RKO (cell line): Measurements from ENCODE around the gene HOXB5.

Experiments used
- DNase-seq: peaks from one replicate; pipeline ENCODE4 v3.0.0-alpha.2; 2016; ENCODE audit warnings: low spot score

The HOXB5 gene

GRCh38 chr17:48593126-48593829, at the start of gene HOXB5:
HOXB5 (minus strand) TSS chr17:48593779; CDS start chr17:48593682, 97 bp downstream.
- no peak for DNase-seq

DNA sequence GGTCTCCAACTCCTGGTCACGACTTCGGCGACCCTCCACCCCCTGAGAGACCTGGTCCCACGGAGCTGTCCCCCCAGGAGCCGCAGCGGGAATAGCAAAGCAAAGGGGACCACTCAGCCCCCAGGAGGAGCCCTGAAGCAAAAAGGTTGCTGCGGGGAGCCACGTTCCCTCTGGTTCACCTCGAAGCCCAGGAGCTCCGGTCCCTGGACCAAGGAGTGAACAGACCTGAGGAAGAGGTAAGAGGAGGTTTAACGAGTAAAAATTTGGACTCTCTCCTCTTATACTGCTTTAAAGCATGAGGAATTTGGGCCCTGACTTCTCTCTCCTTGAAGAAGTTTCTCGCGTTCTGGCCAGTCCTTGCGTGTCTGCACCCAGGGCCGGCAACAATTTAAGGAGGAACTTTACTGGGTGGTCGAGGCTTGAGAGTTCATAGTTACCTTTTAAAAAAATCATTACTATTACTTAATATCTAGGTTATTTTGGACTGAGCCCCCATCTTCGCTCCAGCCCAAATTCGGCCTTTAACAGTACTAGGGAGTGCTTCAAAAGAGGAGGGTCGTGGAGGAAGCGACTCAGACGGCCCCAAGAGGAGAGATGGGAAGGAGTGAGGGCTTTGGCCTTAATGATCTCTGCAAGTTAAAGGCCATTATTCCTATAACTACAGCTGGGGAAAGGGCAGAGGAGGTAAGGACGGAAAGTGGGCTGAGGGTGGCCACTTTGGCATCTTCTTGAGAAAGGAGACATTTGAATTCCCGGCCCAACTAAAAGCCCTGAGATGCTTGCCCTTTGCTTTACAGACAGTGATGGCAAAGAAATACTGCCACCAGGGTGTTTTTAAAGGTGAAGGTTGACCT, 49.5 kb upstream of the HOXB5 start:
- no peak for DNase-seq

- DNase-seq: no peak
Measured at GRCh38 chr17:48642059-48642842, 48.7 kb upstream of the HOXB5 start.

GRCh38 chr17:48641541-48642058, 48.0 kb upstream of the HOXB5 start:
- DNase-seq: no peak

DNA sequence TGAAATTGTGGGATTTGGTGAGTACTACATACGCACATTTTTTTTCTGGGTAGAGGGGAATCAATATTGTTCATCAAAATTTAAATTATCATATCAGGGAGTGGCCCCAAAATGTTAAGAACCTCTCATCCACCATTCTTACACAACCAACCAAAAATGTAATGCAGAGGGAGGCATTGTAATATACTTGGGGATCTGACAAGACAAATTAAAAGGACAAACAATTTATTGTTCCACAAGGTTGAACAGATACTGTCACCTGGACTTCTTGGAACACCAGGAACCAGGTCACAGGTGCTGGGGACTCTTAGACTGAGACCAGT, 47.2 kb upstream of the HOXB5 start:
- DNase-seq: no peak

- no peak for DNase-seq
Measured at GRCh38 chr17:48639982-48640857, 46.6 kb upstream of the HOXB5 start.

GRCh38 chr17:48639136-48639535, 45.6 kb upstream of the HOXB5 start:
- peak; percentile 25 for DNase-seq

GRCh38 chr17:48637323-48638260, 44.0 kb upstream of the HOXB5 start:
- peak; percentile 93 for DNase-seq

DNA sequence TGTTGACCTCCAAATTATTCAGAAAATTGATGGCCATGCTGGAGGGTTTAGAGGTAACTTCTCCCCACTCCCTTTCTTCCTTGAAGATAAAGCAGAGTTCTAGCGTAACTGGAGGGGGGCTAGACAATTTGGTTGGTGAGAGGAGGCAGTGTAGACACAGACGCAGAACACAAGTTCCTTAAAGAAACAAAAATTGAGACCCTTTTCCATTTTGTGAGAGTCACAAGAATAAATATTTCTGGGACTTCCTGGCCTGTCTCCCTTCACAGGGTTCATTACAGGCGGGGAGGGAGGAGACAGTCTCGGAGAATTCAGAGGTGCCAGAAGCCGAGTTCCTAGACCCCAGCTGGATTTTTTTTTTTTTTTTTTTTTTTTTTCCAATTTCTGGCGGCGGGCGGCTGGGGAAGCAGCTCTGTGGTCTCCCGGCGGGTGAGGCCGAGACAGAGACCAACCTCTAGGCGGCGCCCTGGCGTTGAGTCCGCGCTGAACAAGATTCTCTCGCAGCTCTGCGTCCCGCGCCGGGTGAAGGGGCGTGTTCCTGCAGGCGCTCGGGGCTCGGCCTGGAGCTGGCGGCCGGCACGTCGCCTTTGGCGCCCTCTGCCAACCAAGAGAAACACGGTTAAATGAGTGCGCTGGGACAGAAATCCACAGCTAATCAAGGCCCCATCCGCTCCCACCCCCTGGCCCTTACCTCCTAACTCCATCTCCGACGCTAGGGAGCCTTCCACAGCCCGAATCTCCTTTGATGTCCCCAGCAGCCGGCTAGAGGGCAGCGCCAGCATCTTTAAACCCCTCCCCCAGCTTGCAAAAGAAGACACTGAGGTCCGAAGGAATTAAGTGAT, 42.8 kb upstream of the HOXB5 start:
- no peak for DNase-seq

DNA sequence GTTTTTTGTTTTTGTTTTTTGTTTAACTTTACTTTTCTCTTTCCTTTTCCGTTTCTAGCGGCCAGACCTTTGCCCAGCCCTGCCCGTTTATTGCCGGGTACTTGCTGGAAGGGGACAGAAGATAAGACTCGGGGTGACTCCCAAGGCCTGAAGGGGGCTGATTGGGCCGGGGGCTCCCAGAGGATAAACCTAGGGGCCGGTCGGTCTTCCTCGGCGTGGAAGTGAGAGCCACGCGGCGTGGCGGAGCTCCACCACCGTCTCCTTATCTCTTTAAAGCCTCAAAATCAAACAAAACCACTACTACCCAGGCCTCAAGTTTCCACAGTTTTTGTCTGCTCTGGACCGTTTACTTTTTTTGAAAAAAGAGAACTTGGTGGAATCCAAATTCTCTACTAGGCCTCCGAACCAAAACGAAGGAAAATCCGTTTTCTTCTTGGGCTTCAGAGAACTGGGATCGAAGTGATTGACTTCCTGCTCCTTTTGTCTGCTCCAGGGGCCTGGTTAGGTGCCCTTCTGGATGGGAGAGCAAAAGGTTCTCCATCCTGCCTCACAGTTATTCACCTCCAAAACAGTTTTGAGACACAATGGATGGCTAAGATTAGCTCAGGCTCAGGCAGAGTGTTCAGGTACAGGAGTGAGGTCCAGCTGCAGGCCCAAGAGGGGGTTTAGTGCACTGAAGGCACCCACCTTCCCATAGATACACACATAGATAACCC, 41.1 kb upstream of the HOXB5 start:
- no peak for DNase-seq

GRCh38 chr17:48633266-48633677, 39.7 kb upstream of the HOXB5 start:
- DNase-seq: no peak

DNA sequence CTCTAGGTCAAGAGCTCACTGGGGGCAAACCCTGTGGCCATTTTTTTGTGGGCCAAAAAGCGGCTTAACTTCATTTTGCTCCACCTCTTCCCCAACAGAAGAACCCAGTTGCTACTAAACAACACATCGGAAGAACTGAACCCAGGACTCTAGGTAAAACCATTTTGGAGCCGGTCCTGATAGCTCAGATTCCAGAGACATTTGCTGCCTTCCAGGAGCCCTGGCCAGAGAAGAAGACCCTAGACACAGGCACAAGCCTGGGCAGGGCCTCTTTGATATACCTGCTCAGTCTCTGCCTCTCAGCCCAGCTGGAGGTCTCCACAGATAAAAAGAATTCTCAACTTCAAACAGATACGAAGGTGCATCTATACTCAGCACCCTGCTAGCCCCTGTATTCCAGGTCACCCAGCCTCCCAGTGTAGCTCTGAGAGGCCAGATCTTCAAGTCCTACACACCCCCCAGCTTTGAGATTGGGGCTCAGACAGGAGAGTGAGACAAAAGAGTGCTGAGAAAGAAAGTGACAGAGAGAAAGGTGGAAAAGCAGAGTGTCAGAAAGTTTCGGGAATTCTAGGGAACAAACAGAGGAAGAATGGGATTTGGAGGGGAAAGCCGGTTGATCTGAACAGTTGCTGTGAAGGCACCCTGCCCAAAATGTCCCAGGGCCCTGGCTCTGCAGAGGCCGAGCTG, 39.1 kb upstream of the HOXB5 start:
- DNase-seq: no peak

DNA sequence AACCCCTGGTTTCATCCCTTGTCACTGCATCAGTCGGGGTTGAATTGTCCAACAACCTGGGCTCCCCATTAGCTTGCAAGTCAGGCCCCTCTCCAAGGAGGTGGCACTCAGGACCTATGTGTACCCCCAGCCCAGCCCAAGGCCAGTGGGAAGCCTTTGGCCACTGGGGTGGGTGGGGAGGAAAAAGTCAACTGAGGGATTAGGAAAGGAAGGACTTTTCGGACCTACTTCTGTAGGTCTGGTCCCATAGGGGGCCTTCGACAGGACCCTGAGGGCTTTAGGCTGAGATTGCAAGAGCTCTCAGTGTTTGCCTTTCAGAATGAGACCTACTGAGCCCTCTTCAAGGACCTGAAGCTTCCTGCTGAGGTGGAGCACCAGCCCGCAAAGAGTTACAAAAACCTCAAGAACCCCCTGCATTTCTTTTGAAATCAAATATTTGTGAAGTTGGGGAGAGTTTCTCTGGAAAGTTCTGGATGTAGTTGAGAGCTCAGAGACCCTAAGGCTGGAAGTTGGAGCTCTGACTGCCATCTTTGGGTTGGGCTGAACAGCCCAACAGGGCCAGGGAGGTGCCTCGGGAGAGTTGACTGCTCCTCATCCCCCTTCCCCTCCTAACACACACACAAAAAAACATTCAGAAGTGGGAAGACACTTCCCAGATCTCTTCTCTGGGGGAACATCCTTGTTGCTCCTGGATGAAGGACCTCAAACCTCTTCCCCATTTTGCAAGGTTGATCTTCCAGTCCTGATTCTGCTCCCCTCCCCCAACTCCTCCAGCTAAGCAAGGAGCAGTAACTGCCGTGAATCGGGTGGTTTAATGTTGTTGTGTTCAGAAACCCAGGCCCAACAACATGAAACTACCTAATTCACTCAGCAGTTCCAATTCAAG, 38.4 kb upstream of the HOXB5 start:
- DNase-seq: no peak

- DNase-seq: no peak
Measured at GRCh38 chr17:48630925-48631692, 37.5 kb upstream of the HOXB5 start.

- DNase-seq: no peak
Measured at GRCh38 chr17:48630009-48630924, 36.7 kb upstream of the HOXB5 start.
